Keratinocyte (primary cell): ENCODE measurements around the gene C1QC. TPM values are rescaled to one million over a fixed set of nuclear protein-coding genes. Genes with fewer than 3 reads are reported as not detected.

Experiments used
- DNase-seq: peaks from one replicate; pipeline ENCODE4 v3.0.0-alpha.2; 2011; ENCODE audit warnings: low read depth, missing footprints, low spot score
- FAIRE-seq: peaks from 2 replicates; lab custom pipeline; 2011; peaks lifted over from hg19 to GRCh38; lab: Jason Lieb, UNC
- H2AFZ ChIP-seq: 2 replicates; pipeline ENCODE4 v1.6.0; 2012; ENCODE audit warnings: low read length, control low read depth, inconsistent platforms; ENCODE audit not compliant: control insufficient read depth
- H3K27ac ChIP-seq: 2 replicates; pipeline ENCODE4 v1.5.1; 2011; ENCODE audit warnings: low read length; ENCODE audit not compliant: control insufficient read depth, insufficient read depth
- H3K27me3 ChIP-seq: 3 replicates; pipeline ENCODE4 v1.6.0; 2011; ENCODE audit warnings: low read length; ENCODE audit not compliant: control insufficient read depth, insufficient read depth; ENCODE audit errors: extremely low read depth
- H3K36me3 ChIP-seq, 2 experiments: 2 replicates in 1 of 2; 3 replicates in 1 of 2; pipeline ENCODE4 v1.5.1; 2011; ENCODE audit warnings: low read length in 2 of 2, mild to moderate bottlenecking in 1 of 2; ENCODE audit not compliant: control insufficient read depth in 2 of 2, insufficient read depth in 2 of 2; ENCODE audit errors: extremely low read depth in 1 of 2
- H3K4me1 ChIP-seq: 3 replicates; pipeline ENCODE4 v1.5.1; 2011; ENCODE audit warnings: low read length; ENCODE audit not compliant: control insufficient read depth, insufficient read depth; ENCODE audit errors: extremely low read depth
- H3K4me2 ChIP-seq: 3 replicates; pipeline ENCODE4 v1.6.0; 2011; ENCODE audit warnings: low read depth, low read length; ENCODE audit not compliant: control insufficient read depth, insufficient read depth; ENCODE audit errors: extremely low read depth
- H3K4me3 ChIP-seq, 3 experiments: fragments of 200-600 bp in 1 of 3; sonication (generic) in 1 of 3; 2 replicates in 2 of 3; 3 replicates in 1 of 3; pipeline ENCODE4 v1.5.1; 2011 to 2016; ENCODE audit warnings: low read length in 3 of 3, mild to moderate bottlenecking in 3 of 3, control low read depth in 2 of 3, inconsistent platforms in 1 of 3, low read depth in 1 of 3, mixed read lengths in 1 of 3, mixed run types in 1 of 3, moderate library complexity in 1 of 3; ENCODE audit not compliant: control insufficient read depth in 2 of 3, insufficient read depth in 2 of 3; ENCODE audit errors: extremely low read depth in 1 of 3
- H3K79me2 ChIP-seq: 2 replicates; pipeline ENCODE4 v1.6.0; 2012; ENCODE audit warnings: low read length; ENCODE audit not compliant: control insufficient read depth, insufficient read depth
- H3K9ac ChIP-seq: 3 replicates; pipeline ENCODE4 v1.6.0; 2011; ENCODE audit warnings: low read length; ENCODE audit not compliant: control insufficient read depth, insufficient read depth; ENCODE audit errors: extremely low read depth
- H3K9me1 ChIP-seq: 3 replicates; pipeline ENCODE4 v1.6.0; 2011; ENCODE audit warnings: low read length; ENCODE audit not compliant: control insufficient read depth, insufficient read depth; ENCODE audit errors: extremely low read depth
- H3K9me3 ChIP-seq: 2 replicates; pipeline ENCODE4 v1.5.1; 2012; ENCODE audit warnings: low read depth, low read length; ENCODE audit not compliant: control insufficient read depth
- H4K20me1 ChIP-seq: 3 replicates; pipeline ENCODE4 v1.6.0; 2011; ENCODE audit warnings: low read length; ENCODE audit not compliant: control insufficient read depth, insufficient read depth; ENCODE audit errors: extremely low read depth
- CTCF ChIP-seq, 3 experiments: IDR thresholded peaks in 1 of 3; conservative IDR thresholded peaks in 1 of 3; optimal IDR thresholded peaks in 1 of 3; 2 replicates in 2 of 3; 3 replicates in 1 of 3; pipeline versions ENCODE3 to v1.5.1; 2011; ENCODE audit warnings: low read length in 3 of 3, mild to moderate bottlenecking in 3 of 3, moderate library complexity in 2 of 3, control low read depth in 1 of 3, inconsistent platforms in 1 of 3; ENCODE audit not compliant: insufficient read depth in 2 of 3; ENCODE audit errors: extremely low read depth in 1 of 3
- EZH2 ChIP-seq: IDR thresholded peaks from one replicate; pipeline ENCODE4 v1.6.1; 2012; ENCODE audit warnings: inconsistent platforms, mild to moderate bottlenecking, low read length, moderate library complexity
- dilution Hi-C: fragments of 300-500 bp; cut with MboI; formaldehyde crosslinking; loops from one replicate; pipeline ENCODE4 v1.7.0; 2020; ENCODE audit warnings: low sequenced_read_pairs; ENCODE audit not compliant: extremely low pct_ligation_motif_present
- polyA plus RNA-seq, 5 experiments: library from polyadenylated mRNA; depleted of rRNA in 3 of 5; stranded (reverse) in 3 of 5; stranded (forward) in 1 of 5; unstranded in 1 of 5; fragments of >200 nt; gene quantifications; 1 replicate in 1 of 5; 2 replicates in 3 of 5; 3 replicates in 1 of 5; pipeline versions ENCODE4 v1.2.1 to v1.2.3, GENCODE V29; 2011 to 2012; ENCODE audit warnings: missing spikeins in 2 of 5, low read depth in 1 of 5, low replicate concordance in 1 of 5

Gene C1QC
- polyA plus RNA-seq, 1 donor (not counting 4 experiments of a cell fraction or from before 2014, with no cell fraction given): not detected

GRCh38 chr1:22625262-22625925 lies 18.0 kb upstream of the C1QC start:
- dilution Hi-C loops: no loop called here
- no peak for DNase-seq
- H3K27ac ChIP-seq: no peak overlapping the region
- no peak overlapping the region for H2AFZ ChIP-seq
- H3K4me3 ChIP-seq: no peak overlapping the region
- no peaks in the 10 kb centered on the region for H3K79me2 ChIP-seq
- no peak for FAIRE-seq
- H4K20me1 ChIP-seq: no peaks in the 10 kb centered on the region
- no peaks in the 10 kb centered on the region for H3K4me1 ChIP-seq
- no peaks in the 10 kb centered on the region for H3K9me3 ChIP-seq
- H3K9me1 ChIP-seq: no peaks in the 10 kb centered on the region
- no peak overlapping the region for H3K4me2 ChIP-seq
- peaks cover 9% of the 10 kb centered on the region for H3K27me3 ChIP-seq
- no peak overlapping the region for H3K9ac ChIP-seq
- no peaks in the 10 kb centered on the region for H3K36me3 ChIP-seq
- TF ChIP-seq EZH2 (no peak), CTCF (optimal IDR thresholded peaks at IDR 0.05 in 1 of 3, IDR thresholded peaks at IDR 0.05 in 1 of 3, conservative IDR thresholded peaks at IDR 0.05 in 1 of 3; ENCODE audit: extremely low read depth in 1 of 3, insufficient read depth in 2 of 3, low read length in 3 of 3) (no peak)

GRCh38 chr1:22626237-22627157 lies 16.9 kb upstream of the C1QC start:
- Histone ChIP-seq H3K4me1 (no peaks in the 10 kb centered on the region), H3K4me2 (no peak overlapping the region), H3K27ac (no peak overlapping the region), H3K4me3 (no peak overlapping the region), H3K27me3 (peaks cover 12% of the 10 kb centered on the region), H2AFZ (no peak overlapping the region), H3K79me2 (no peaks in the 10 kb centered on the region), H3K9me1 (no peaks in the 10 kb centered on the region), H3K9ac (no peak overlapping the region), H4K20me1 (no peaks in the 10 kb centered on the region), H3K9me3 (no peaks in the 10 kb centered on the region), H3K36me3 (no peaks in the 10 kb centered on the region)
- no peak for FAIRE-seq
- dilution Hi-C loops: no loop called here
- TF ChIP-seq CTCF (optimal IDR thresholded peaks at IDR 0.05 in 1 of 3, IDR thresholded peaks at IDR 0.05 in 1 of 3, conservative IDR thresholded peaks at IDR 0.05 in 1 of 3; ENCODE audit: extremely low read depth in 1 of 3, insufficient read depth in 2 of 3, low read length in 3 of 3) (no peak), EZH2 (no peak)
- DNase-seq: no peak
